RKO (cell line): ENCODE measurements around the gene POU3F3.

Source experiments
- DNase-seq: peaks from one replicate; pipeline ENCODE4 v3.0.0-alpha.2; 2016; ENCODE audit warnings: low spot score

The POU3F3 gene

DNA sequence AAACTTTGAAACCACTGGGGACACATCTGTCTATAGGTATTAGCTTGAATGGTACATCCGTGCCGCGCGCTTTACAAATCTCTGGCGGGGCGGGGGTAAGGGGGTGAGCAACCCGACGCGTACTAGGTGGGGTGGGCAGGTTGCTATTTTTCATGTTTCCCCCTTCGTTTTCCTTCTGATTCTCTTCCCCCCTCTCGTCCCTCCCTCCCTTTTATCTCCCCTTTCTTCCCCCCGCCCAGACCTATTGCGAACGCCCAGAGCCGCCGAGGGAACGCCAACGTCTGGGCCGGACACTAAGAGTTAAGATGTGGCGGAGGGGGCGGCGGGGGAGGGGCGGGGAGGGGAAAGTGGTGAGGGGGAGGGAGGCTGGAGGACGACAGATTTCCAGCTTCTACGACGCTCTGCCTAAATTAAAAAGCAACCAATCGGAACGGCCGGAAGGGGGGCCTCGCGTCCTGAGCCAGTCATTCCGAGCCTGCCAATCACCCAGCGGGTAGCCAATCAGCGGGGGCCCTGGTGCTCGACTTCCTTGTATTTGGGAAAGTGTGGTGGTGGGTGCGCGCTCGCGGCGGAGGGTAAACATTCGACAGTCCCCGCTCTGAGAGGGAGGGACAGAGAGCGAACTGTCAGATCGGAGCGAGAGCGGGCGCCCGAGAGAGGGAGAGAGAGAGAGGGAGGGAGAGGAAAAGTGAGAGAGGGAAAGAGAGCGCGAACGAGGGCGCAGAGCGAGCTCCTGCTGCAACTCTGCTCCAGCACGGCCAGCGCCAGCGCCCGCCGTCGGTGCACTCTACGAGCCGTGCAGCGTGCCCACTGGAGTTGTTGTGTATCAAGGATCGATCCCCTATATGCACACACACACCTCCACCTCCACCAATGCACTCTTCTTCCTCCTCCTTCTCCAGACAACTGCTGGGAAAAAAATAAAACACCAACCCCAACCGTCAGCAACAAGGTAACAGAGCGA, at the start of gene POU3F3:
Gene POU3F3 (plus strand): TSS at position 582 of the 964 bp plus-strand sequence. CDS start 1,396 bp downstream, outside the sequence.
- no peak for DNase-seq

DNA sequence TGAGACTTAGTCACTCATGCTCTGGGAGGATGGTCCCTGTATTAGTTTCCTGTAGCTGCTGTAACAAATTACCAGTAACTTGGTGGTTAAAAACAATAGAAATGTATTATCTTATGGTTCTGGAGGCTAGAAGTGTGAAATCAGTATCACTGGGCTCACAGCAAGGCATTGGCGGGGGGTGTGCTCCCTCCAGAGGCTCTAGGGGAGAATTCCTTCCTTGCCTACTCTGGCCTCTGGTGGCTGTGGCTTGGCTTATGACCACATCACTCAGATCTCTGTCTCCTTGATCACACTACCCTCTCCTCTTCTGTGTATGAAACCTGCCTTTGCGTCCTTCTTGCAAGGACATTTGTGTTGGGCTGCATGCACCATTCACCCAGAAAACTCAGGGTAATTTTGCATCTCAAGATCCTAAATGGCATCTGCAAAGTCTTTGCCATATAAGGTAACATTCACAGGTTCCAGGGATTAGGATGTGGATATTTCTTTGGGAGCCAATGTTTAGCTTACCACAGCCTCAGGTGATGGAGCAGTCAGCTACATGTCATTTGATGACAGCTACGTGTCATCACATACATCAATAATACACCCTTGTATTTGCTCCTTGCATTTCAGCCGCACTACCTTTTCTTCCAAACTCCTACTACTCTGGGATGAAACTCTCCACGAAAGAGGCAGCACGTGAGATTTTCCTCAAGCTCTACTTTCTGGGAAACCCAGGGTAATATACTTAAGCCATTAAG, 49.6 kb upstream of the POU3F3 start:
- DNase-seq: no peak

DNA sequence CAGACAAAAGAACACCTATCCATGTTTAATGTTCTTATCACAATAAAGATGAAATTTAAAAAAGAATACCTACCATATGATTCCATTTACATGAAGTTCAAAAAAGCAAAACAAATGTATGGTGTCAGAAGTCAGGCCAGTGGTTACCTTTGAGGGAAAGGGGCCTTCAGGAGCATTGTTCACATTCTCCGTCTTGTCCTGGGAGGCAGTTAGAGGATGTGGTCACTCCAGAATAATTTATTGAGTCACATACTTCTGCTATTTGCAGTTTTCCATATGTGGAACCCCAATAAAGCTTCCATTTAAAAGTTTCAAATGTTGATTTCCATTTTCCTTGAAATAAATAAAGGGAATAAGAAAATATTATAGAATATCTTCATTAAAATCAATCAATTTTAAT, 41.6 kb upstream of the POU3F3 start:
- DNase-seq: no peak

DNA sequence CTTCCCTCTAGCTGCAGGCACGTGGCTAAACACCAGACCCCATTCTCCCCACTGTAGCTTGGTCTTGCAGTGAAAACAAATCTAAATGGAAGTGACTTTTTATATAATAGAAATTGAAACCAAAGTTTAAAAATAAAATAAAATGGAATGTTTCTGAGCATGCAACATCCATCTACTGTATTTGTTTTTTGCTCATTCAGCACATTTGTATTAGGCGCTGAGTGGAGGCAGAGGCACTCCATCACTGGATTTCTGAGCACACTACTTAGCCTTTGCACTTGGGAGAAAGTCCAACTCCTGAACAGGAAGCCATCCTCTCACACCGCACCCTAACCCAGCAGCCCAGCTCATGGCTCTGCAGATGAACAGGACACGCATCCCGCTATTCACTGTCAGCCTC, 37.8 kb upstream of the POU3F3 start:
- DNase-seq: no peak

DNA sequence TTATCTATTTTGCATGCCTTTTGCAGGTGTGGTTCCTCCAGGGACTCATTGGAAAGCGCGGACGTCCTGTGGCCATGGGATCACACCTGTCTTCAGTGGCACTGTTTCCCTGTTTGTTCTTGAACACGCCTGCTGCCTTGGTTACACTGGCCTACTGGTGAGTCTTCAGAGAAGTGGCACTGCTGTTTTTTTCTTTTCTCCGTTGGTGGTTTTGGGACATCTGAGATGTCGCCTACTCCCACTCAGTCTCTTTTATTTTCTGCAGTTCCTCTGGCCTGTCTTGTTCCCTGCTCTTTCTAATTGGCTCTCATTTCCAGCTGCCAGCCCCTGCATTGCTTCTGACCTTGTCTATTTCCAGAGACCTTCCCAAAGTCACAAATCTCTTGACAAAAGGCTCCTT, 35.7 kb upstream of the POU3F3 start:
- no peak for DNase-seq

GRCh38 chr2:104820126-104820525, 33.8 kb upstream of the POU3F3 start:
- no peak for DNase-seq

DNA sequence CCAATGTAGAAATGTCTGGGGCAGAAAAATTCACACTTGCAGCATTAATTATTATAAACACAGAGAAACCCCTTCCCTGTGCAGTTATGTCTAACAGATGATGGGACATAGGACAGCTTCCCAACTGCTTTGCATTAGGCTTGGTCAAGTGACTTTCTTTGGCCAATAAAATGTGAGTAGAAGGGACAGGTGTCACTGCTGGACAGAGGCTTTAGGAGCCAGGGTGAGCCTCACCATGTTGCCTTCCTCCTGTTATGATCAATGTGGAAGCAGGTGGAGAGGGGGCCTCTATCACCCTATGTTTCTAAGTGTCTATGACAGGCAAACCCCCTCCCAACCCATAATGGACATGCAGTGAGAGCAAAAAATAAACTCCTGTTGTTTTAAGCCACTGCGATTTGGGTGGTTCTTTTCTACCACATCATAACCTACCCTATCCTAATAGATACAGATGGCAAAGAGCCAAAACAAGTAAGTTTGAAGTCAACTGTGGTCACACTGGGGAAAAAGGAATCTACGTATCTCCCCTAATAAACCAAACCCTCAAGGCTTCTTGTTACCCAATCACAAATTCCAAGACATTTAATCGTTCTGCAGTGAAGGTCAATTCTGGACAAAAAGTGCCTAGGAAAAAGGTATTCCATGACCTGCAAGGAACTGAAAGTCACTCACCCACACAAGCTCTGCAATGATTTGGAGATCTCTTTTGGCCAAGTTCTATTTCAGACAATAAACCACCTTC, 28.6 kb upstream of the POU3F3 start:
- DNase-seq: no peak

GRCh38 chr2:104826016-104826415, 27.9 kb upstream of the POU3F3 start:
- DNase-seq: no peak

DNA sequence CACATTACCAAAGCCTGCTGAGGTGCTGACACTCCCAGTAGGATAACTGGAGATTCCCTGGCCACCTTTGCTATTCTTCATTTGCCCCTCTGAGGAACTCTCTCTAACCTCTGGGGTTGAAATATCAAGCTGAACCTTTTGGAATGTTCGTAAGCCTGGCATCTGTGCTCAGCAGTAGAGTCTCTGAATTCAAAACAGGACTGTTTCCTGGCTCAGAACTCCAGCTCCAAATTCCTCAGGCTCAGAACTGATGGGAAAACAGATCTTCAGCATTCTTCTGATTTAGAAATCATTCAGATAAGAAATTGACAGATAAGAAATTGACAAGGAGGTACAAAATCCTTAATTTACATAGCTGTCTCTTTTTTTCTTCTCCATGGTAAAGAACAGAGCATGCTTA, 22.2 kb upstream of the POU3F3 start:
- no peak for DNase-seq

DNA sequence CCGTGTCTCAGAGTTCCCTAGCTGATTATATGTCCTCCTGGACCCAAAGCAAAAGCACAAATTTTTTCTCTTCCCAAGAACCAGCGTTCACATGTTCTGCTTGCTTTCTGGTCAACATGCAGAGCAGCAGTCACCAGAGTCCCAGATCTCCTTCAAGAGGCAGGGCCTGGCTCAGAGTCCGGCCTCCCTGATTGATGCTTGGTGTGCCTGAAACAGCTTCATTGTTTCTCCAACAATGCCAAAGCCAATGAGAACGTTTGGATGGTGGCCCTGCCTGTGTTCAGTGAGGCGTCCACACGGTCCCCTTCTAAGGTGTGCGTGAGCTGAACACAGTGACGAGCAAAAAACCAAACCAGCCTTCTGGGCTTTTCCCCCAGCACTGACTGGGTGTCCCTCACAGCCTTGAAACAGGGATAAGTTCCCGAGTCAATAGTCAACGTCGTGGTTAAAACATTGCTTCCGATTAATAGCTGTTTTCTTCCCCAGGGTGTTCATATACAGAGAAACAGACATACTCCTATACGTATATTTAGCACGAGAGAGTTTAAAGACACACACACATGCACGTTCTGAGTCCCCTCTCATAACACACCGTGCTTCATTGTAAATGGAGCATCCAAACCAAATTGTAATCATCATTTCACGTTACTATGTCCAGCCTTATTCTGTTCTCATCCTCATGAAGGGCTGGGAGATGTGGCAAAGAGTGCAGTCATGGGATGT, 19.3 kb upstream of the POU3F3 start:
- no peak for DNase-seq

DNA sequence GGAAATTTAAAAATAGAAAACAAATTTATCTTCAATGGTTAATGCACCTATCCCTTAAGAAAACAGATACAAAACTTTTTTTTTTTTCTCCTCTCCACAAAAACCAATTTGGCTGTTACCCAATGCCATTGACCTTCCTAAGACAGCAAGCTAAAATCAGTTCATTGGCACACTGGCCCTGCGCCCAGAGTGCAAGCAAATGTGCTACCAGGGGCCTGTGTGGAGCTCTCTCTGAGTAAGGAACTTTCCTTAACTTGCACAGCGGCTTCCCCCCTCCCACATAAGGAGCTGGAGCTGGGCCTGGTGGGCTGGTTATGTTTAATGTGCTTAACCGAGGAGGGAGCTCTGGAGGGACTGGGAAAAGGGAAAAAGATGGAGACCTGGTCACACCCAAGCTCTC, 17.6 kb upstream of the POU3F3 start:
- no peak for DNase-seq

DNA sequence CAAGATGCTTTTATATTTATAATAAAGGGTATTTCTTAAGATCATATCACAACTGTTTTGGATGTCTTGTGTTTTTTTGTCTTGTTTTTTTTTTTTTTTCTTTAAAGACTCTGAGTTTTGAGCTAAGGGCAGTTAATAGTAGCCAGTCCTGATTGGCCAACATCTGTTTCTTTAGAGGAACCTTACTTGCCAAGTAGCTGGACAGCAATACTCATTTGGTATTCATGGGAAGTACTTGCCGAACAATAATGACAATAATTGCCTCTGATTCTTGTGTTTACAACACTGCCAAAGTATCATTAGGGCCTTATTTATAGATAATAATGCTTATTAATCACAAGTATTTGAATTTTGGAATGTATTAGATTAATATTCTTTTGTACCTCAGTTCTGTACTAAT, 17.1 kb upstream of the POU3F3 start:
- no peak for DNase-seq

DNA sequence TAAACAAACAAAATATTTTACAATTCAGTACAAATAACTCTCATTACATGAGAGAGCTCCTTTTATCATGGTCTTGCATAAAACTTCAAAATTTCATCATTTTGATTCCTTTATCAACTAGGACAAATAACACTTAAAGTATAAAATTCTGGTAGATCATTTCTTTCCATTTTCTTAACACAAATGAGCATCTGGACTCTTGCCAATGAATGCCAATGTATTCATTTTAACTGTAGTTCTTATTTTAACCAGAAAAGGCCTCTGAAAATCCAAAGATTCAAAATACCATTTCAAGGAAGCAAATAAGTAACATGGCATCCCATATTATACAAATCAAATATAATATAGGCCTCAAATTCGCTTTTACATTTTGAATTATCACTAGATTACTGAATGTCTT, 13.8 kb upstream of the POU3F3 start:
- DNase-seq: no peak

- DNase-seq: no peak
Observed at GRCh38 chr2:104840893-104841585, 12.9 kb upstream of the POU3F3 start.

DNA sequence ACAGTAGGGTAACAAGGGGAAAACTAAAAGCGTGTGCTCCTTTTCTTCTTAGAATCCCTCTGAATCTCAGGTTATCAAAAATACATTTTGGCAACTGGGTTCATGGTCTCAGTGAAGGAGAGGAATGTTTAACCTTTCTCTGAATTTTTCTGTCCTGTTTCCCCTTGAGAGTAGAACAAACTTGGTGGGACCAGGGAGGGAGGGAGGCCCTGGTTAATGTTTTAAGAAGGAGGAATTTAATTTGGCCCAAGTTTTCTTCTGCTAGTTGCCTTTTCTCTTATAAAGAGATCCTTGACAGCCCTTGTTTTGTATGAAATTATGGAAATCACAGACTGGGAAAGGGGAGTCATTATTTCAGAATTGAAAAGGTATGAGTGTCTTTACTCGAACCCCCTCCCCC, 12.2 kb upstream of the POU3F3 start:
- no peak for DNase-seq

GRCh38 chr2:104844807-104845551, 8.9 kb upstream of the POU3F3 start:
- no peak for DNase-seq

DNA sequence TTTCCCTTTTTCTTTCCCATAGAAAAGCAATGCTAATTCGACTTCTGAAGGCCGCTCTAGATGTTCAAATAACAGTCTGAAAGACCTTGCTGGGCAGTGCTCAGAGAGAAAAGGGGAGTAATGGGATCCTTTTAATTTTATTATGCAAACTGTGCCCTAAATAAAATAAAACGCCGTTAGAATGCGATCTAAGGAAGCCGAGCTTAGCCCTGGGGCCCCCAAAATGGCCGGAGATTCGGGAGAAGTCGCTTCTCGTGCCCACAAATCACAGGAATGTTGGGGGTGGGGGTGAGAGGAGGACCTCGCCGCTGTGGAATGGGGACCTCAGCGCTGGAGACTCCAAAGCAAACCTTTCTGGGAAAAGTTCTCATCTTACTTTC, 8.4 kb upstream of the POU3F3 start:
- no peak for DNase-seq

DNA sequence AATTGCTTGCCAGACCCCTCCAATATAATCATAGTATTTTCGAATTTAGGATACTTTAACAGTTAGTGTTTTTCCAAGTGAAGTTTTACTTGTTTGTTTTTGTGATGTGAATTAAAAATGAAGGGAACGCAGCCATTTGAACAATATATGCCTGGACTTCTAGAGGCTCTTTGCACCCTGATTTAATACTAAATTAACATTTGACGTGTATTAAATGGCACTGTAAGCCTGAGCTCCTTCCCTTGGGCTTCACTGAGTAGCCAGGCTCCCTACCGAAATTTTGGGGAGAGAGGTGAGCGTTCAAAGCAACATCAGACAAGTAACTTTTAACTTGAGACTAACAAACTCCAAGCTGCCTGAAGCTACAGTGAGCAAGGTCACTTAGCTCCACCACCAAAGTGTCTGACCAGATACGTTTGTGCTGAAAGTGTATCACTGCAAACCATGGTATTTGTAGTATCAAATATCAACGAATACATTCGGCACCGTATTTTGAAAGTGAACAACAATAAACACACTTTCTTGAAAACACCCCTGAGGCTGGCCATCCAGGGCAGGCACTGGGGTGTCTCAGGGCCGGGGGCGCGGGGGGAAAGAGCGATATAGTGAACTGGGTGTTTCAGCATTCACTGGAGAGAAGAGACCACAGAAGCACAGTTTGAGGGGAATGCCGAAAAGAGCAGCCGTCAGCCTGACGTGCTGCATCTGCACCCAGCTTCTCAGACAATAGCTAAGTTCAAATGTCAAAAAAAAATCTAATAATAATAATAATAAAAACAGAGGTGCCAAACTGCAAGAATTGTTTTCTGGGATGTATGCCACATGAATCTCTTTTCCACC, 7.7 kb upstream of the POU3F3 start:
- no peak for DNase-seq

DNA sequence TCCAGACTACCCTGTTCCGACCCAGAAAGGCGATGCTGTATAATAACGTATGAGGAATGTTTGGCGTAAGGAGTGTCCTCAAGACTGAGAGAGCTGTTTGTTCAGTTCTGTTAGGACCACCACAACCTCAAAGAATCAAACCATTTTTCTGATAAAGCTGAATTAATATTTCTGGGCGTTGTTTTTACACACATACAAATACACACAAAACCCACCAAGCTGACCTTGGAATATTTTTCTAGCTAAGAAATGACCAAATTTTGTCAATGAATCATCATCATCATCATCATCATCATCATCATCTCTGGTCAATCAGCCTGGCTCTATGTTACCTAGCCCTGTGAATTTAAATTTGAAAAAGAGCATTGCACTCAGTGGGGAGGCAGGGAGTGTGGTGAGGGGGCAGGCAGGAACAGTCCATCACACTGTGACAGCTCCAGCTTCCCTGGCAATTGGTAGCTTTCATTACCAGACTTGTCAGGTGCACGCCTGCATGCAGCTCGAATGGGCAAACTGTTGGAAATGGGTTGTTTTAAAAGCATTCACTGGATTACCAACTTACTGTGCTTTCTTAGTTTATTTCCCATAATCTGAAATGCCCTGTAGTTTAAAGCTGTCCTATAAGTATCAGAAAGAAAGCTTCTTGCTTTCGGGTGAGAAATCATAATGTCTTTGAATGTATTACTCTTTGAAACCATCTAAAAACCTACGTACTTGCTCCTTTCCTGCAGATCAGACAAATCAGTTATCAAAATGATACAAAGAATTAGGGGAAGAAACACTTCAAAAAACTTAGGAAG, 6.9 kb upstream of the POU3F3 start:
- DNase-seq: no peak
